Smooth muscle cell (in vitro differentiated cells): ENCODE data around the gene TRIM68. TPM values are rescaled to one million over a fixed set of nuclear protein-coding genes. Genes with fewer than 3 reads are reported as not detected.

Experiments used
- DNase-seq: peaks from one replicate; lab custom pipeline; 2025; ENCODE audit not compliant: unreplicated experiment; lab: John Stamatoyannopoulos, UW
- H2AFZ ChIP-seq: fragments of 200-600 bp; sonication (generic); 2 replicates; pipeline ENCODE4 v1.6.0; 2016; ENCODE audit warnings: antibody characterized with exemption, low read depth, mild to moderate bottlenecking
- H3F3A ChIP-seq: fragments of 200-600 bp; sonication (generic); 2 replicates; pipeline ENCODE4 v1.6.0; 2017; ENCODE audit warnings: antibody characterized with exemption, low read depth
- H3K27ac ChIP-seq: fragments of 200-600 bp; sonication (generic); 2 replicates; pipeline ENCODE4 v1.5.1; 2016; ENCODE audit warnings: low read depth, mild to moderate bottlenecking
- H3K27me3 ChIP-seq: fragments of 200-600 bp; sonication (generic); 2 replicates; pipeline ENCODE4 v1.6.1; 2016; ENCODE audit warnings: low read depth, mild to moderate bottlenecking
- H3K36me3 ChIP-seq: fragments of 200-600 bp; sonication (generic); 2 replicates; pipeline ENCODE4 v1.5.1; 2016; ENCODE audit warnings: low read depth
- H3K4me1 ChIP-seq: fragments of 200-600 bp; sonication (generic); 2 replicates; pipeline ENCODE4 v1.5.1; 2016; ENCODE audit warnings: low read depth
- H3K4me2 ChIP-seq: fragments of 200-600 bp; sonication (generic); 2 replicates; pipeline ENCODE4 v1.6.0; 2016; ENCODE audit warnings: mild to moderate bottlenecking
- H3K4me3 ChIP-seq: fragments of 200-600 bp; sonication (generic); 2 replicates; pipeline ENCODE4 v1.5.1; 2016; ENCODE audit warnings: mild to moderate bottlenecking
- H3K79me2 ChIP-seq: fragments of 200-600 bp; sonication (generic); 2 replicates; pipeline ENCODE4 v1.6.0; 2016; ENCODE audit warnings: low read depth, mild to moderate bottlenecking
- H3K9ac ChIP-seq: fragments of 200-600 bp; sonication (generic); 2 replicates; pipeline ENCODE4 v1.6.0; 2016; ENCODE audit warnings: low read depth
- H3K9me3 ChIP-seq: fragments of 200-600 bp; sonication (generic); replicated peaks from 2 replicates; pipeline ENCODE4 v1.5.1; 2016; ENCODE audit warnings: low read depth
- H4K20me1 ChIP-seq: fragments of 200-600 bp; sonication (generic); 2 replicates; pipeline ENCODE4 v1.6.0; 2016; ENCODE audit warnings: low read depth
- CTCF ChIP-seq: fragments of 200-600 bp; sonication (generic); IDR thresholded peaks from 2 replicates; pipeline ENCODE4 v1.5.1; 2017; ENCODE audit warnings: borderline replicate concordance, mild to moderate bottlenecking, antibody characterized with exemption; ENCODE audit not compliant: insufficient read depth, poor library complexity, severe bottlenecking
- WGBS: methylation state at CpG from one replicate; pipeline ENCODE4 v1.1.7; 2016; ENCODE audit warnings: low lambda C conversion rate; 5-methylcytosine and 5-hydroxymethylcytosine counted together
- polyA plus RNA-seq: library from polyadenylated mRNA; unstranded; fragments of >200 nt; fragmentation: Nextera tagmentation; extraction: Ambion mirVana; gene quantifications from 2 replicates; pipeline ENCODE4 v1.2.1, GENCODE V29; 2016
- total RNA-seq: library from RNA; depleted of rRNA; stranded (reverse); fragments of >200 nt; gene quantifications from 2 replicates; pipeline ENCODE4 v1.2.3, GENCODE V29; 2014

The TRIM68 gene
- total and polyA plus RNA-seq, 2 experiments from 2014 or later: 7.8 to 10.7 TPM

DNA sequence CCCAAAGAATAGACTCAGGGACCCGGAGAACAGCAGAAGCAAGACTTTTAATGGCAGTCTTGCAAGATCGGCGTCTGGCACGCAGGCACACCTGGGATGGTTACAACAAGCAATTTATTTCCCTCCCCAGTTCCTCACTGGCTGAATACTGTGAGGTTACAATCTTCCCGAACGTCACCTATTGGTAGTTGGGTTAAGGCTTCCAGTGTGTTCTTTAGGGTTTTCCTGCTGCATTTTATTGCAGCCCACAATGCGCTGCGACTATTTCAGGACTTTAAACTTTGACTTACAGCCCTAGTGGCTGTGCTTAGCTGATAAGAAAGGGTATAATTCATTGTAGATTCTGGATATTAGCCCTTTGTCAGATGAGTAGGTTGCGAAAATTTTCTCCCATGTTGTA lies 11.5 kb upstream of the TRIM68 start:
- Histone ChIP-seq H3K4me1 (no peaks in the 10 kb centered on the region), H3K4me2 (no peak overlapping the region), H3K27ac (no peak overlapping the region), H3K79me2 (no peaks in the 10 kb centered on the region), H2AFZ (no peak overlapping the region), H4K20me1 (no peaks in the 10 kb centered on the region), H3K4me3 (no peak overlapping the region), H3F3A (no peaks in the 10 kb centered on the region), H3K27me3 (no peaks in the 10 kb centered on the region), H3K9ac (no peak overlapping the region), H3K36me3 (no peaks in the 10 kb centered on the region), H3K9me3 (no peaks in the 10 kb centered on the region)
- no peak for TF ChIP-seq CTCF
- 80% methylated on average over 9 of the region's 9 CpGs for WGBS
- no peak for DNase-seq

DNA sequence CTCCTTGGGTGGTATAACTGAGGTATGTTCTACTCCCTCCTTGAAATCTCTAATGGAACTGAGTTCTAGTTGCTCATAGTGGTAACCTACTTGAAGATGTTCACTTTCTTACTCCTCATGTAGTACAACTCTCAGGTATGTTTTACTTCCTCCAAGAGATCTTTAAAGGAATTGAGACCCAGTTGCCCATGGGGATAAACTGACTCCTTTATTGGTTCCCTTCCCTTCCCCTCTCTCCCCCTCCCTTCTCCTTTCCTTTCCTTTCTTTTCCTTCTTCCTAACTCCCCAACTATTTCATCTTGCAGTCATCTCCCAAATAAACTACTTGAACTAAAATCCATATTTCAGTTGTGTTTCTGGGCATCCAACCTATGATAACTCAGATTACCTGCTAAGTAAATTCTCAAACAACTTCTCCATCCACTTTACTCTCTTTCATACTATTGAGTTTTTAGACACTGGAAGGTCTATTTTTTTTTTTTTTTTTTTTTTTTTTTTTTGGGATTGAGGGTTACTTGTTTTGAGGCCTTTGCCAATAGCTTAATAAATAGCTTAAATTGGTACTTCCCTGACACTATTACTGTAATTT lies 7.9 kb upstream of the TRIM68 start:
- no peaks in the 10 kb centered on the region for H3K4me1 ChIP-seq
- H3K27me3 ChIP-seq: no peaks in the 10 kb centered on the region
- no peaks in the 10 kb centered on the region for H3K36me3 ChIP-seq
- no peak for TF ChIP-seq CTCF
- H3F3A ChIP-seq: no peaks in the 10 kb centered on the region
- H3K4me3 ChIP-seq: no peak overlapping the region
- H3K79me2 ChIP-seq: no peaks in the 10 kb centered on the region
- DNase-seq: no peak
- H4K20me1 ChIP-seq: no peaks in the 10 kb centered on the region
- H3K4me2 ChIP-seq: no peak overlapping the region
- H3K9ac ChIP-seq: no peak overlapping the region
- no peak overlapping the region for H3K27ac ChIP-seq
- H3K9me3 ChIP-seq: no peaks in the 10 kb centered on the region
- H2AFZ ChIP-seq: no peak overlapping the region

DNA sequence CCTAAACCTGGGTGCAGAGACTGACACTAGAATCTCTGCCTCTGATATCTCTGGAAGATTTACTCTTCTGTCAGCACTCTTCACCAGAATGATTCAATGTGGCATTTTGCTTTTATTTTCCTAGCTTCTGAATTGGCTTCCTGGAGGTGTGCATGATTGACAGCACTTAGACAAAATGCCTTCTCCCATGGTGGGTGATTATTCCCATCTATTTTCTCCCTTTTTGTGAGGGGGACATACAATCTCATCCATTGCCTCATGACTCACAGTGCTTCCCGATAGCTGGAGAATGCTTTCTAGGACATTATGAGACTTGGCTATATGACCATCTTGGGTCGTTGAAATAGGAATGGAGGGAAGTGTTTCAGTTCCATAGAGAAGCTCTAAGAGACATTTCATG lies 4.0 kb upstream of the TRIM68 start:
- no peaks in the 10 kb centered on the region for H3K79me2 ChIP-seq
- no peak for TF ChIP-seq CTCF
- no peak overlapping the region for H3K9ac ChIP-seq
- no peak overlapping the region for H3K4me2 ChIP-seq
- DNase-seq: no peak
- H3K4me1 ChIP-seq: peaks cover 3% of the 10 kb centered on the region
- no peaks in the 10 kb centered on the region for H4K20me1 ChIP-seq
- H3K27ac ChIP-seq: no peak overlapping the region
- no peak overlapping the region for H2AFZ ChIP-seq
- H3K27me3 ChIP-seq: no peaks in the 10 kb centered on the region
- H3K4me3 ChIP-seq: no peak overlapping the region
- no peaks in the 10 kb centered on the region for H3F3A ChIP-seq
- WGBS: 97% methylated on average over 2 of the region's 2 CpGs
- H3K9me3 ChIP-seq: no peaks in the 10 kb centered on the region
- H3K36me3 ChIP-seq: no peaks in the 10 kb centered on the region

DNA sequence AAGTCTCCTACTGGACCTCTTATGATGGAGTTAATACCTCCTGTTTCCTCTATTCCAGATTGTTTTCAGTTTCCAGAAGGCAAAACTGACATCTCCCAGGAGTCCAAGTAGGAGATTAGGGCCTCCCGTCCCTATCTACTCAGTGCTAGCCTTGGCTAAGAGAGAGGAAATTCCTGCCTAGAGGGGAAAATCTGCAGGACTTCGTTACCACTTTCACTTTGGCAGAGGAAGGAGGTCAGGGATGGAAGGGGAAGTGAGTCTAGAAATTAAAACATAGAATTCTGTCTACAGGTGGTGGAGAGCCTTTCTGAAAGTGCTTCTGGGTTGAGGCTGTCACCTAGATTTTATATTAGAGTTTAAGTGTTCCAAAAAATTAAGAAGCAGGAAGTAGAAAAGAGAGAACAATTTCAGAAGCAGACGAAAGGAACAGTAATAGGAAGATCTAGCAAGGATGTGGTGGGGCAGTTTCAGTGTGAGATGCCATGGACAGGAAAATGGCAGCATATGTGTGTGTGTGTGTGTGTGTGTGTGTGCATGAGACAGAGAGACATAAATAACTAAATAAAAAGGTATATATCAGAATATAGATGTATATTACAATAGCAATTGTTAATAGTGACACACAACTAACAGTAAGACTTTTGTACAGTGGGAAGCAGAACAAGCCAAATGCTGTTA lies 2.4 kb upstream of the TRIM68 start:
- Histone ChIP-seq H3K9ac (no peak overlapping the region), H2AFZ (peak overlapping the region; percentile 88), H3K27ac (no peak overlapping the region), H3K79me2 (no peaks in the 10 kb centered on the region), H3K4me1 (peaks cover 4% of the 10 kb centered on the region), H3K36me3 (no peaks in the 10 kb centered on the region), H3F3A (no peaks in the 10 kb centered on the region), H3K4me3 (no peak overlapping the region), H3K27me3 (no peaks in the 10 kb centered on the region), H3K9me3 (no peaks in the 10 kb centered on the region), H4K20me1 (no peaks in the 10 kb centered on the region), H3K4me2 (no peak overlapping the region)
- no peak for DNase-seq
- WGBS: 44% methylated on average over 3 of the region's 3 CpGs
- TF ChIP-seq CTCF: no peak
